Embryonic facial prominence (tissue), 1 donor: ENCODE results near the gene SF3A2.

Source experiments
- DNase-seq: peaks from one replicate; pipeline ENCODE4 v3.0.0-alpha.2; 2016; ENCODE audit errors: extremely low spot score

SF3A2 gene

GRCh38 chr19:2240881-2241760 lies 4.5 kb downstream of the SF3A2 start:
- no peak for DNase-seq

- DNase-seq: no peak
Measured at GRCh38 chr19:2242092-2242537, 5.5 kb downstream of the SF3A2 start.

GRCh38 chr19:2242816-2243215 lies 6.2 kb downstream of the SF3A2 start:
- no peak for DNase-seq

- no peak for DNase-seq
Measured at GRCh38 chr19:2243274-2244124, 6.9 kb downstream of the SF3A2 start.

- DNase-seq: no peak
Measured at GRCh38 chr19:2244125-2244411, 7.4 kb downstream of the SF3A2 start.

GRCh38 chr19:2244486-2244885 lies 7.9 kb downstream of the SF3A2 start:
- no peak for DNase-seq

GRCh38 chr19:2245273-2245672 lies 8.6 kb downstream of the SF3A2 start:
- DNase-seq: no peak

GRCh38 chr19:2246014-2246620 lies 9.5 kb downstream of the SF3A2 start:
- DNase-seq: no peak

- DNase-seq: no peak
Measured at GRCh38 chr19:2246801-2247361, 10.3 kb downstream of the SF3A2 start.

- DNase-seq: no peak
Measured at GRCh38 chr19:2247433-2248101, 10.9 kb downstream of the SF3A2 start.

GRCh38 chr19:2248136-2249009 lies 11.7 kb downstream of the SF3A2 start:
- DNase-seq: no peak

GRCh38 chr19:2249010-2249866 lies 12.6 kb downstream of the SF3A2 start, which contains the start of gene AMH:
TSS of gene AMH (plus strand) at chr19:2249323. CDS start at chr19:2249333, 10 bp downstream.
- no peak for DNase-seq

- DNase-seq: no peak
Measured at GRCh38 chr19:2249880-2250765, 13.5 kb downstream of the SF3A2 start.

- no peak for DNase-seq
Measured at GRCh38 chr19:2250766-2251105, 14.1 kb downstream of the SF3A2 start.

- no peak for DNase-seq
Measured at GRCh38 chr19:2251106-2252054, 14.8 kb downstream of the SF3A2 start.

- no peak for DNase-seq
Measured at GRCh38 chr19:2252055-2252796, 15.6 kb downstream of the SF3A2 start.

- no peak for DNase-seq
Measured at GRCh38 chr19:2252797-2253105, 16.1 kb downstream of the SF3A2 start.
